CD8-positive, alpha-beta memory T cell (primary cell): ENCODE data around the gene TBC1D22A. TPM values are rescaled to one million over a fixed set of nuclear protein-coding genes. Genes with fewer than 3 reads are reported as not detected.

Experiments
- CTCF ChIA-PET: fragments of 350-600 bp; sonication (Branson Sonifier 250); formaldehyde crosslinking; loops from one replicate; lab custom pipeline; 2021; ENCODE audit warnings: antibody characterized with exemption; lab: Charles Lee
- POLR2A ChIA-PET: fragments of 350-600 bp; sonication (Branson Sonifier 250); formaldehyde crosslinking; loops from one replicate; lab custom pipeline; 2021; ENCODE audit warnings: antibody characterized with exemption; lab: Charles Lee
- DNase-seq, 5 donors: peaks; one replicate each; pipeline versions ENCODE4 v3.0.0 to v3.0.0-alpha.2; 2020 to 2022; ENCODE audit warnings: mixed read lengths in 1 of 5
- H3K27ac ChIP-seq: one replicate; pipeline ENCODE4 v1.7.0; 2013; ENCODE audit warnings: low read depth, mild to moderate bottlenecking, low read length, moderate library complexity
- H3K27me3 ChIP-seq: 2 replicates; pipeline ENCODE4 v1.7.0; 2013; ENCODE audit warnings: low read length, mild to moderate bottlenecking; ENCODE audit not compliant: insufficient read depth, poor library complexity, severe bottlenecking
- H3K36me3 ChIP-seq: 2 replicates; pipeline ENCODE4 v1.7.0; 2013; ENCODE audit warnings: mild to moderate bottlenecking, low read length, moderate library complexity; ENCODE audit not compliant: insufficient read depth
- H3K4me1 ChIP-seq: 2 replicates; pipeline ENCODE4 v1.7.0; 2013; ENCODE audit warnings: mild to moderate bottlenecking, low read length, moderate library complexity; ENCODE audit not compliant: insufficient read depth
- H3K4me3 ChIP-seq: 2 replicates; pipeline ENCODE4 v1.7.0; 2013; ENCODE audit warnings: mild to moderate bottlenecking, low read length
- H3K9me3 ChIP-seq: 2 replicates; pipeline ENCODE4 v1.7.0; 2013; ENCODE audit warnings: mild to moderate bottlenecking, low read length
- H3K27ac Mint-ChIP-seq, 8 donors: one replicate each; pipeline ENCODE4 v1.8.0; 2020 to 2021; ENCODE audit warnings: mixed read lengths in 8 of 8, mild to moderate bottlenecking in 6 of 8, inconsistent platforms in 3 of 8, moderate library complexity in 3 of 8
- H3K27me3 Mint-ChIP-seq, 2 donors: one replicate each; pipeline ENCODE4 v1.8.0; 2020 to 2021; ENCODE audit warnings: mixed read lengths in 2 of 2, mild to moderate bottlenecking in 1 of 2, moderate library complexity in 1 of 2
- H3K36me3 Mint-ChIP-seq, 3 donors: one replicate each; pipeline ENCODE4 v1.8.0; 2020 to 2021; ENCODE audit warnings: mixed read lengths in 3 of 3, inconsistent platforms in 1 of 3, mild to moderate bottlenecking in 1 of 3
- H3K4me1 Mint-ChIP-seq, 3 donors: one replicate each; pipeline ENCODE4 v1.8.0; 2020 to 2021; ENCODE audit warnings: mixed read lengths in 3 of 3, inconsistent platforms in 1 of 3, mild to moderate bottlenecking in 1 of 3
- H3K4me3 Mint-ChIP-seq, 7 donors: one replicate each; pipeline ENCODE4 v1.8.0; 2020 to 2021; ENCODE audit warnings: mixed read lengths in 7 of 7, mild to moderate bottlenecking in 6 of 7, moderate library complexity in 4 of 7, inconsistent platforms in 2 of 7
- H3K9me3 Mint-ChIP-seq, 5 donors: one replicate each; pipeline ENCODE4 v1.8.0; 2020 to 2022; ENCODE audit warnings: mixed read lengths in 5 of 5, mild to moderate bottlenecking in 3 of 5, moderate library complexity in 2 of 5, inconsistent platforms in 1 of 5
- polyA plus RNA-seq: library from polyadenylated mRNA; unstranded; fragments of 300-500 nt; fragmentation: Illumina TruSeq; gene quantifications from one replicate; pipeline ENCODE4 v1.2.3, GENCODE V29; 2021
- total RNA-seq, 2 experiments: library from RNA; stranded (reverse); gene quantifications; one replicate each; pipeline ENCODE4 v1.2.3, GENCODE V29; 2021

The TBC1D22A gene
- total and polyA plus RNA-seq, 3 experiments from 2014 or later, result 26.6 to 34.8 (median 34.0) TPM

DNA sequence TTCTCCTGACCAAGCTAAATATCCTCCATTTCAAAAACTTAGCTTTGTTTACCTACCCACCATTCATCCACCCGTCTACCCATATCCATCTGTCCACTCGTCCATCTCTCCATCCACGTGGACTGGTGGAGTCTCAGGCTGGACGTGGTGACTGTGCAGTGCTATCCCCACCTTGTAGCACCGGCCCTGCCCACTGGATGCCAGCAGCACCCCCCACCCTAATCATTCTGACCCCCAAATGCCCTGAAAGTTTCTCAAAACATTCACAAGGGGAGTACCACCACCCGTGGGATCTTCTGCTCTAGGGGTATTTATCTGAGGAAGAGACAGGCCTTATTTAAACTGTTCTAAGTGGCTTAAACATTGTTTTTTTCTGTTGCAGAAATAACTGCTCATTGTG lies 206.4 kb downstream of the TBC1D22A start:
- Mint-ChIP-seq H3K27ac (peak overlapping the region in 4 of 8 donors; percentile 32 to 84 (median 63)), H3K36me3 (peaks cover 0 to 18% (median 7%) of the 10 kb centered on the region in 3 donors), H3K4me1 (peaks cover 28 to 58% (median 56%) of the 10 kb centered on the region in 3 donors), H3K27me3 (no peaks in the 10 kb centered on the region), H3K9me3 (no peaks in the 10 kb centered on the region), H3K4me3 (no peak overlapping the region)
- CTCF ChIA-PET, result no interaction called here
- Histone ChIP-seq H3K27ac (no peak overlapping the region), H3K27me3 (no peaks in the 10 kb centered on the region), H3K36me3 (no peaks in the 10 kb centered on the region), H3K4me3 (no peak overlapping the region), H3K4me1 (no peaks in the 10 kb centered on the region), H3K9me3 (no peaks in the 10 kb centered on the region)
- DNase-seq, result no peak
- POLR2A ChIA-PET, result no interaction called here

DNA sequence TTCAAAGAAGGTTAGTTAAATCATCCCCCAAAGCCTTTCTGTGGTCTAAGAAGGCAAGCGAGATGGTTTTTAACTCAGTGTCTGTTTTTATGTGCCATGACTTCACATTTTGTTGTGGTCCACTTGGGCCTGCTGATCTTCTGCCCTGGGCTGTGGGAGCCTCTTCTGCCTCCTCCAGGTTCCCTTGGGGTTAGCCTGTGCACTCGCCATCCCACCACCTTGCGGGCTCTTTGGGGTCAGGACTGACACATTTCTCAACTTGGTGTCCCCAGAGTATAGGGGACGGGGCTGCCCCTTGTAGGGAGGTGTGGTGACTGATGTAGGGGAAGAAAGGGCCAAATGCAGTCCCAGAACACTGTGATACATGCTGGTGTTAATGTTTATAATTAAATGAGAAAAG lies 207.0 kb downstream of the TBC1D22A start:
- H3K36me3 ChIP-seq, result no peaks in the 10 kb centered on the region
- Mint-ChIP-seq H3K4me3 (no peak overlapping the region), H3K36me3 (peaks cover 0 to 24% (median 7%) of the 10 kb centered on the region in 3 donors)

DNA sequence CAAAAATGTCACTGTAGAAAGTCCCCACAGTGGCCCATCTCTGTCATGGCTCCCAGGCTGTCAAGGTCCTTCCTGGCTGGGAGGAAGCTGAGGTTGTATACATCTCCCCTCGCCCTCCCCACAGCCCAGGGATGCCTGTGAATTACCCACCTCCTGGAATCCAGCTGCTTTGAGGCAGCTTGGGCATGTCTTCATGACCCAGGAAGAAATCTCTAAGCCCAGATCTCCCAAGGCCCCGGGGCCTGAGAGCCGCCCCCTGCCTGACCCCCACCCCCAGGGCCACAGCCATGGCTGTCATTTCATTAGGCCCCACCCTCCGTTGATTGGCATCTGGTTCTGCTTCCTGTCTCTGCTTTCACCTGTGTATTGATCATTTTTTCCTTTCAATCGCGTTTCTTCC lies 207.5 kb downstream of the TBC1D22A start:
- DNase-seq, result peak in 1 of 5 donors; percentile 23
- Histone ChIP-seq H3K36me3 (no peaks in the 10 kb centered on the region), H3K27me3 (no peaks in the 10 kb centered on the region), H3K4me3 (no peak overlapping the region), H3K4me1 (no peaks in the 10 kb centered on the region), H3K27ac (no peak overlapping the region), H3K9me3 (no peaks in the 10 kb centered on the region)
- H3K4me1 Mint-ChIP-seq, result peaks cover 24 to 51% (median 47%) of the 10 kb centered on the region in 3 donors
- H3K4me3 Mint-ChIP-seq, result peak overlapping the region in 1 of 7 donors; percentile 20
- no peaks in the 10 kb centered on the region for H3K9me3 Mint-ChIP-seq
- H3K36me3 Mint-ChIP-seq, result peaks cover under 1 to 29% (median 8%) of the 10 kb centered on the region in 3 donors
- POLR2A ChIA-PET, result no interaction called here
- peak overlapping the region in 7 of 8 donors; percentile 7 to 80 (median 62) for H3K27ac Mint-ChIP-seq
- CTCF ChIA-PET, result no interaction called here
- H3K27me3 Mint-ChIP-seq, result no peaks in the 10 kb centered on the region

More for the DNA sequence above, 207.0 kb downstream of the TBC1D22A start:
- Histone ChIP-seq H3K4me1 (no peaks in the 10 kb centered on the region), H3K27me3 (no peaks in the 10 kb centered on the region), H3K9me3 (no peaks in the 10 kb centered on the region), H3K4me3 (no peak overlapping the region), H3K27ac (no peak overlapping the region)
- H3K27me3 Mint-ChIP-seq, result no peaks in the 10 kb centered on the region
- H3K4me1 Mint-ChIP-seq, result peaks cover 24 to 52% (median 50%) of the 10 kb centered on the region in 3 donors
- peak overlapping the region in 5 of 8 donors; percentile 57 to 84 (median 68) for H3K27ac Mint-ChIP-seq
- DNase-seq, result peak in 1 of 5 donors; percentile 19
- CTCF ChIA-PET, result no interaction called here
- no peaks in the 10 kb centered on the region for H3K9me3 Mint-ChIP-seq
- POLR2A ChIA-PET, result no interaction called here

DNA sequence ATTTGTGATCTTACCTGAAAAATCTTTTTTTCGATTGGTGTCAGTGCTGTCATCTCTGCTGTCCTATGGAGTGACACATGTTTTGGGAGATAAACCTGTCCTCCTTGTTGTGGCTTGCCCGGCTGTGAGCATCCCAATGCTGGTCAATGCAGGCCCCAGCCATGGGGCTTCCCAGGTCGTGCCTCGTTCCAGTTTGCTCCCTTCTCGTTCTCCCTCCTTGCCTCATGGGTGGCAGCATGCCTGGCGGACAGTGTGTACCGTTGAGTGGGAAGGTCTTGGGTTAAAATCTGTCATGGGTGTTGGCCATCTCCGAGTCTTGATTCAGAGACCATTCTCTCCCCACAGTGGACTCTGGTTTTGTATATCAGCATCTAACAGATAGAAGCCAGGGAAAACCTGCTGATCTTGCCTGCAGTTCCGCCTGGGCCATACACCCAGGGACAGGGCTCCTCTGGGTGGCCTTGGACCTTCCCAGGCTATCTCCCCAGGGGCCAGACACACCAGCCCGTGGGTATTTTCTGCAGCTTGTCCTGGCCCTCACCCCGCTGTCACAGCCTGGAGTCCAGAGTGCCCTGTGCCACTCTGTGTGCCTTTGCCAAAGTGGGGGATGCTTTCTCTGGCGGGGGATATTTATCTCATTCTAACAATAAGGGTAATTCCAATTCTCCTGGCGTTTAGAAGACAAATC lies 208.1 kb downstream of the TBC1D22A start:
- peak in 1 of 5 donors; percentile 17 for DNase-seq
- H3K27ac Mint-ChIP-seq, result peak overlapping the region in 5 of 8 donors; percentile 7 to 80 (median 57)
- ChIA-PET CTCF (no interaction called here), POLR2A (no interaction called here)
- H3K9me3 Mint-ChIP-seq, result no peaks in the 10 kb centered on the region
- no peaks in the 10 kb centered on the region for H3K27me3 Mint-ChIP-seq
- H3K4me3 Mint-ChIP-seq, result peak overlapping the region in 1 of 7 donors; percentile 20
- Histone ChIP-seq H3K9me3 (no peaks in the 10 kb centered on the region), H3K36me3 (no peaks in the 10 kb centered on the region), H3K27ac (no peak overlapping the region), H3K27me3 (no peaks in the 10 kb centered on the region), H3K4me3 (no peak overlapping the region), H3K4me1 (no peaks in the 10 kb centered on the region)
- H3K4me1 Mint-ChIP-seq, result peaks cover 26 to 47% (median 43%) of the 10 kb centered on the region in 3 donors
- H3K36me3 Mint-ChIP-seq, result peaks cover 3 to 32% (median 11%) of the 10 kb centered on the region in 3 donors

DNA sequence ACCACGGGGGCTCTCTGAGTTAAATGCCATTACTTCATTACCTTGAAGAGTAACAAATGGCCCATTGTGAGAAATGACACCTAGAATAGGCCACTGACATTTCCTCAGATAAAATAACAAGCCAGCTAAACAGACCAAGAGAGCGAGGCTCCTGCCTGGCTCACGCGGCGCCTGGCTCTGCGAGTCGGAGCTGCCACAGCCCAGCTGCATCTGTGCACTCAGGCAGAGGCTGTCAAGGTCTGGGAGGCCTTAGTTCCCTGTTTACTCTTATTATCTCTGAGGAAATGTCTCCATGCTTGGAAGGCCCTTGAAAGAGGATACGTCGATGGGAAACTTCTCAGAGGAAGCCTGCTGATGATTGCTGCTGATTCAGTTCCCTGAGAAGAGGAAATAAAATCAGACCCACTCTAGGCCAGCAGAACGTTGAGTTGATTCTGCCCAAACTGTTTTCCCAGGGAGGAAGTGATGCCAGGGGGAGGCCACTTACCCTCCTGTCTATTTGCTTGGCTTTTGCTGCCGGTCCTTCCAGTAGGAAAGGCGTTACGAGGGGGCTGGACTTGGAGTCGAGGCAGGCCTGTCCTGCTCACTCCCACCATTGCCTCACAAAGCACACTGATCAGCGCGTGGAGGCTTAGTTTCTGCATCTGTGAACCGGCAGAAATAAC lies 208.8 kb downstream of the TBC1D22A start:
- POLR2A ChIA-PET, result no interaction called here
- peak overlapping the region in 1 of 8 donors; percentile 54 for H3K27ac Mint-ChIP-seq
- no peaks in the 10 kb centered on the region for H3K27me3 ChIP-seq
- H3K4me1 Mint-ChIP-seq, result peaks cover 24 to 43% (median 40%) of the 10 kb centered on the region in 3 donors
- H3K4me3 Mint-ChIP-seq, result no peak overlapping the region
- DNase-seq, result no peak
- no peaks in the 10 kb centered on the region for H3K27me3 Mint-ChIP-seq
- H3K9me3 ChIP-seq, result no peaks in the 10 kb centered on the region
- no peak overlapping the region for H3K27ac ChIP-seq
- H3K4me3 ChIP-seq, result no peak overlapping the region
- CTCF ChIA-PET, result no interaction called here
- peaks cover 3 to 34% (median 8%) of the 10 kb centered on the region in 3 donors for H3K36me3 Mint-ChIP-seq
- no peaks in the 10 kb centered on the region for H3K4me1 ChIP-seq
- no peaks in the 10 kb centered on the region for H3K36me3 ChIP-seq
- no peaks in the 10 kb centered on the region for H3K9me3 Mint-ChIP-seq

DNA sequence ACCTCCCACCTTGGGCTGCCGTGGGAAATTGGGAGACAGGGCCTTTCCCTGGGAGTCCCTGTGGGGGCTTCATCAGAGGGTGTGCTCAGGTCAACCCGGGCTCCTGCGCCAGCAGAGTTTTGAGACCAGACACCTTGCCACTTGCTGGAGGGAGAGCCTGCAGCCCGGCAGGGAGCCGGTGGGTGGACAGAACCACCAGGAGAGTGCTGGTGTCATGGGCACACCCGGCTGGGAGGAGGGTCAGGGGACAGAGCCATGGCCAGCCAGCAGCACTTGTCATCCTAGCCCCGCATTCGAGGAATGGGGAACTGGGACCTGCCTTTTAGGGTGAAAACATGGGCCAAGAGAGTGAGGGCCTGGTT lies 209.3 kb downstream of the TBC1D22A start:
- no peak overlapping the region for H3K4me3 ChIP-seq
- Mint-ChIP-seq H3K27me3 (no peaks in the 10 kb centered on the region), H3K4me1 (peaks cover 22 to 40% (median 35%) of the 10 kb centered on the region in 3 donors), H3K9me3 (no peaks in the 10 kb centered on the region), H3K4me3 (no peak overlapping the region), H3K27ac (no peak overlapping the region), H3K36me3 (peaks cover 6 to 36% (median 10%) of the 10 kb centered on the region in 3 donors)
- no peaks in the 10 kb centered on the region for H3K36me3 ChIP-seq
- CTCF ChIA-PET, result no interaction called here
- DNase-seq, result peak in 1 of 5 donors; percentile 10
- H3K4me1 ChIP-seq, result no peaks in the 10 kb centered on the region
- H3K9me3 ChIP-seq, result no peaks in the 10 kb centered on the region
- H3K27ac ChIP-seq, result no peak overlapping the region
- POLR2A ChIA-PET, result no interaction called here
- H3K27me3 ChIP-seq, result no peaks in the 10 kb centered on the region

DNA sequence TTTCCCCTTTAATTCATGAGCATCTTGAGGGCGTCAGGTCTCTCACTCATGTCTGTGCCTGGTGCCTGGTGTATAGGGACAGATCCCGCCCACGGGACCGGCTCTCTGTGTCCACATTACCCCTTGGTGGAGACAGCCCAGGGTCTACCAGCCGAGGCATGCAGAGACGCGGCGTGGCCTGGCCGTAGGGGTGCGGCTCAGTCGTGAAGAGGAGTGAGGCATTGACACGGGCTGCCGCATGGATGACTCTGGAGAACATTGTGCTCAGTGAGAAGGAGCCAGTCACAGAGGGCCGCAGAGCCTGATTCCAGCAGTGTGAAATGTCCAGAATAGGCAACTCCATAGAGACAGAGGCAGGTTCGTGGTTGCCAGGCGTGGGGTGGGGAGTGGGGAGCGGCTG lies 209.8 kb downstream of the TBC1D22A start:
- H3K27ac ChIP-seq, result no peak overlapping the region
- H3K27ac Mint-ChIP-seq, result peak overlapping the region in 1 of 8 donors; percentile 66

More for the DNA sequence above, 209.8 kb downstream of the TBC1D22A start:
- ChIA-PET POLR2A (no interaction called here), CTCF (no interaction called here)
- H3K36me3 ChIP-seq, result no peaks in the 10 kb centered on the region
- H3K27me3 ChIP-seq, result no peaks in the 10 kb centered on the region
- Mint-ChIP-seq H3K36me3 (peaks cover 10 to 38% (median 15%) of the 10 kb centered on the region in 3 donors), H3K9me3 (no peaks in the 10 kb centered on the region), H3K4me3 (no peak overlapping the region), H3K4me1 (peaks cover 24 to 40% (median 30%) of the 10 kb centered on the region in 3 donors), H3K27me3 (no peaks in the 10 kb centered on the region)
- no peak overlapping the region for H3K4me3 ChIP-seq
- DNase-seq, result peak in 1 of 5 donors; percentile 30
- H3K9me3 ChIP-seq, result no peaks in the 10 kb centered on the region
- H3K4me1 ChIP-seq, result no peaks in the 10 kb centered on the region
